ENCODE results near the gene USP6NL. TPM values are rescaled to one million over a fixed set of nuclear protein-coding genes. Genes with fewer than 3 reads are reported as not detected.

The USP6NL gene
- total RNA-seq, 2 experiments from 2014 or later = 2.3 to 2.5 TPM

GRCh38 chr10:11411926-11412545, 199.4 kb downstream of the USP6NL start:
- DNase-seq (no peak), ATAC-seq (no peak)
- Mint-ChIP-seq H3K4me1 (ENCODE audit: low read depth) (peaks cover 10% of the 10 kb centered on the region), H3K27me3 (no peaks in the 10 kb centered on the region), H3K4me3 (no peak overlapping the region), H3K9me3 (peaks cover 9% of the 10 kb centered on the region), H3K36me3 (ENCODE audit: low read depth) (peaks cover 2% of the 10 kb centered on the region), H3K27ac (no peak overlapping the region)
- TF ChIP-seq, protein P1, sequence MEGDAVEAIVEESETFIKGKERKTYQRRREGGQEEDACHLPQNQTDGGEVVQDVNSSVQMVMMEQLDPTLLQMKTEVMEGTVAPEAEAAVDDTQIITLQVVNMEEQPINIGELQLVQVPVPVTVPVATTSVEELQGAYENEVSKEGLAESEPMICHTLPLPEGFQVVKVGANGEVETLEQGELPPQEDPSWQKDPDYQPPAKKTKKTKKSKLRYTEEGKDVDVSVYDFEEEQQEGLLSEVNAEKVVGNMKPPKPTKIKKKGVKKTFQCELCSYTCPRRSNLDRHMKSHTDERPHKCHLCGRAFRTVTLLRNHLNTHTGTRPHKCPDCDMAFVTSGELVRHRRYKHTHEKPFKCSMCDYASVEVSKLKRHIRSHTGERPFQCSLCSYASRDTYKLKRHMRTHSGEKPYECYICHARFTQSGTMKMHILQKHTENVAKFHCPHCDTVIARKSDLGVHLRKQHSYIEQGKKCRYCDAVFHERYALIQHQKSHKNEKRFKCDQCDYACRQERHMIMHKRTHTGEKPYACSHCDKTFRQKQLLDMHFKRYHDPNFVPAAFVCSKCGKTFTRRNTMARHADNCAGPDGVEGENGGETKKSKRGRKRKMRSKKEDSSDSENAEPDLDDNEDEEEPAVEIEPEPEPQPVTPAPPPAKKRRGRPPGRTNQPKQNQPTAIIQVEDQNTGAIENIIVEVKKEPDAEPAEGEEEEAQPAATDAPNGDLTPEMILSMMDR (IDR thresholded peaks at IDR 0.05) = no peak
- intact Hi-C loops (cut with micrococcal nuclease) = no loop called here
- ChIA-PET POLR2A (no interaction called here), CTCF (no interaction called here)

GRCh38 chr10:11409357-11409756, 202.1 kb downstream of the USP6NL start:
- intact Hi-C loops (cut with micrococcal nuclease) = no loop called here
- Mint-ChIP-seq H3K9me3 (peaks cover 14% of the 10 kb centered on the region), H3K27ac (no peak overlapping the region), H3K36me3 (ENCODE audit: low read depth) (peaks cover 2% of the 10 kb centered on the region), H3K4me1 (ENCODE audit: low read depth) (peaks cover 22% of the 10 kb centered on the region), H3K27me3 (no peaks in the 10 kb centered on the region), H3K4me3 (no peak overlapping the region)
- no peak for DNase-seq
- ATAC-seq = no peak
- ChIA-PET CTCF (no interaction called here), POLR2A (no interaction called here)
- TF ChIP-seq, protein P1 (IDR thresholded peaks at IDR 0.05) = no peak

- intact Hi-C loops (cut with micrococcal nuclease) = no loop called here
- ChIA-PET CTCF (no interaction called here), POLR2A (no interaction called here)
- H3K4me3 Mint-ChIP-seq = no peak overlapping the region
- H3K4me1 Mint-ChIP-seq (ENCODE audit: low read depth) = peaks cover 26% of the 10 kb centered on the region
- TF ChIP-seq, protein P1 (IDR thresholded peaks at IDR 0.05) = no peak
- H3K36me3 Mint-ChIP-seq (ENCODE audit: low read depth) = peaks cover 2% of the 10 kb centered on the region
- H3K27ac Mint-ChIP-seq = no peak overlapping the region
- ATAC-seq = no peak
- no peak for DNase-seq
- peaks cover 14% of the 10 kb centered on the region for H3K9me3 Mint-ChIP-seq
- H3K27me3 Mint-ChIP-seq = no peaks in the 10 kb centered on the region
Measured at GRCh38 chr10:11407939-11408338, 203.5 kb downstream of the USP6NL start.

DNA sequence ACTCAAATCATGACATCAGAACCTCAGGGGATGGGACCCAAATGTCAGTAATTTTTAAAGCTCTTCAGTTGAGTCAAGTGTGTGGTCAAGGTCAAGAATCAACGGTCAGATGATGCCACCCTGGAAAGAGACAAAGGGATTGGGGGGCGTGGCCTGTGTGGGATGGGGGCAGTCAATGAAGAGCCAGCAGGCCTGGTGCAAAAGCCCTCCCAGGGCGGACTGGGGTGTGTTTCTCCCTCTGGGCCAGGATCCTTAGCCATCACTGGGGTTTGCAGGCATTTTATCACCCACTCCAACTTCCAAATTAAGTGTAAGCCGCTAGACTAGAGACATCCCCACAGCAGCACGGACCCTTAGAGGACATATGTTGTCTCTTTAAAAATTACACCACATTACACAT, 204.7 kb downstream of the USP6NL start:
- no peak for ATAC-seq
- ChIA-PET POLR2A (no interaction called here), CTCF (interaction anchor here (0.9 kb wide), 1 partner anchor 34 kb away, joined by 3 read pairs; no protein-coding TSS in a partner anchor)
- DNase-seq = no peak
- H3K4me1 Mint-ChIP-seq (ENCODE audit: low read depth) = peaks cover 37% of the 10 kb centered on the region
- no peak overlapping the region for H3K27ac Mint-ChIP-seq
- TF ChIP-seq, protein P1 (IDR thresholded peaks at IDR 0.05) = no peak
- peaks cover 14% of the 10 kb centered on the region for H3K9me3 Mint-ChIP-seq
- no peak overlapping the region for H3K4me3 Mint-ChIP-seq
- no peaks in the 10 kb centered on the region for H3K27me3 Mint-ChIP-seq
- peaks cover 7% of the 10 kb centered on the region for H3K36me3 Mint-ChIP-seq (ENCODE audit: low read depth)
- intact Hi-C loops (cut with micrococcal nuclease) = no loop called here

- H3K36me3 Mint-ChIP-seq (ENCODE audit: low read depth) = peaks cover 7% of the 10 kb centered on the region
- TF ChIP-seq, protein P1 (IDR thresholded peaks at IDR 0.05) = no peak
- DNase-seq (no peak), ATAC-seq (no peak)
- H3K9me3 Mint-ChIP-seq = peaks cover 14% of the 10 kb centered on the region
- H3K27ac Mint-ChIP-seq = no peak overlapping the region
- H3K4me1 Mint-ChIP-seq (ENCODE audit: low read depth) = peaks cover 51% of the 10 kb centered on the region
- intact Hi-C loops (cut with micrococcal nuclease) = no loop called here
- POLR2A ChIA-PET = no interaction called here
- H3K4me3 Mint-ChIP-seq = no peak overlapping the region
- H3K27me3 Mint-ChIP-seq = no peaks in the 10 kb centered on the region
- CTCF ChIA-PET = no interaction called here
Measured at GRCh38 chr10:11404901-11405300, 206.5 kb downstream of the USP6NL start.

Other genes starting within 250 kb of the USP6NL start
- 1 to 10 TPM; 1.1 to 1.7 TPM for gene ECHDC3, start 130.7 kb upstream of the USP6NL start, total RNA-seq
- 1 to 10 TPM; 1.1 to 1.7 TPM for gene PROSER2, start 211.7 kb upstream of the USP6NL start, total RNA-seq